ENCODE measurements around the gene GNAT2. TPM values are rescaled to one million over a fixed set of nuclear protein-coding genes. Genes with fewer than 3 reads are reported as not detected.
A peak's percentile ranks its signal among the peaks of the same experiment; 100 is the strongest.

GNAT2 gene
- total RNA-seq, 1 donor from 2014 or later, result 0.21 TPM

GRCh38 chr1:109609881-109610280 lies 9.5 kb downstream of the GNAT2 start:
- no peak for DNase-seq

GRCh38 chr1:109605381-109605780 lies 14.0 kb downstream of the GNAT2 start:
- DNase-seq, result no peak

- DNase-seq, result no peak
These were observed 16.2 kb downstream of the GNAT2 start for GRCh38 chr1:109603229-109603628.

GRCh38 chr1:109598655-109599054 lies 20.8 kb downstream of the GNAT2 start:
- peak; percentile 11 for DNase-seq

- no peak for DNase-seq
These were observed 21.3 kb downstream of the GNAT2 start for GRCh38 chr1:109598156-109598555.

- no peak for DNase-seq
These were observed 23.9 kb downstream of the GNAT2 start for GRCh38 chr1:109595531-109595930.

- no peak for DNase-seq
These were observed 26.5 kb downstream of the GNAT2 start for GRCh38 chr1:109592916-109593315.

GRCh38 chr1:109589679-109590078 lies 29.7 kb downstream of the GNAT2 start:
- no peak for DNase-seq

GRCh38 chr1:109589177-109589576 lies 30.2 kb downstream of the GNAT2 start:
- DNase-seq, result no peak

- DNase-seq, result no peak
These were observed 33.4 kb downstream of the GNAT2 start for GRCh38 chr1:109586055-109586454.

- DNase-seq, result no peak
These were observed 34.6 kb downstream of the GNAT2 start for GRCh38 chr1:109584766-109585165.

GRCh38 chr1:109582021-109582420 lies 37.4 kb downstream of the GNAT2 start:
- DNase-seq, result no peak

GRCh38 chr1:109579491-109579890 lies 39.9 kb downstream of the GNAT2 start:
- peak; percentile 89 for DNase-seq

- DNase-seq, result no peak
These were observed 40.4 kb downstream of the GNAT2 start for GRCh38 chr1:109578947-109579443.

GRCh38 chr1:109573785-109574184 lies 45.6 kb downstream of the GNAT2 start:
- no peak for DNase-seq

GRCh38 chr1:109570414-109570813 lies 49.0 kb downstream of the GNAT2 start:
- DNase-seq, result peak; percentile 19

GRCh38 chr1:109569323-109569722 lies 50.1 kb downstream of the GNAT2 start:
- DNase-seq, result no peak

GRCh38 chr1:109567877-109568672 lies 51.3 kb downstream of the GNAT2 start:
- DNase-seq, result no peak

GRCh38 chr1:109566982-109567381 lies 52.4 kb downstream of the GNAT2 start:
- DNase-seq, result no peak

GRCh38 chr1:109565241-109565640 lies 54.2 kb downstream of the GNAT2 start:
- no peak for DNase-seq

- DNase-seq, result no peak
These were observed 55.1 kb downstream of the GNAT2 start for GRCh38 chr1:109564194-109564878.

- DNase-seq, result no peak
These were observed 59.4 kb downstream of the GNAT2 start for GRCh38 chr1:109559995-109560394.

- no peak for DNase-seq
These were observed 61.9 kb downstream of the GNAT2 start for GRCh38 chr1:109557520-109557919.

- DNase-seq, result no peak
These were observed 62.9 kb downstream of the GNAT2 start for GRCh38 chr1:109556563-109556962.

All from tongue (tissue), 2 donors.